Naive thymus-derived CD8-positive, alpha-beta T cell (primary cell): ENCODE measurements around the gene RGMB. TPM values are rescaled to one million over a fixed set of nuclear protein-coding genes. Genes with fewer than 3 reads are reported as not detected.
A peak's percentile ranks its signal among the peaks of the same experiment; 100 is the strongest.

Experiments used
- ATAC-seq, 2 donors: fragments of 150-1000 bp; cut with Tn5 transposase in 1 of 2; sonication (Bioruptor Pico), chemical (Tn5 transposase) in 1 of 2; 1 replicate in 1 of 2; 2 replicates in 1 of 2; pipeline ENCODE4 v1.10.0; 2021; ENCODE audit warnings: mild to moderate bottlenecking in 2 of 2, moderate library complexity in 2 of 2
- POLR2A ChIA-PET: fragments of 350-600 bp; sonication (Branson Sonifier 250); formaldehyde crosslinking; loops from one replicate; lab custom pipeline; 2021; ENCODE audit warnings: antibody characterized with exemption; lab: Charles Lee
- DNase-seq, 10 donors: peaks; one replicate each; pipeline versions ENCODE4 v3.0.0 to v3.0.0-alpha.2; 2020 to 2022
- H3K27ac Mint-ChIP-seq, 10 donors: one replicate each; pipeline ENCODE4 v1.8.0; 2020 to 2022; ENCODE audit warnings: mild to moderate bottlenecking in 10 of 10, mixed read lengths in 10 of 10, moderate library complexity in 4 of 10, inconsistent platforms in 1 of 10
- H3K27me3 Mint-ChIP-seq, 5 donors: one replicate each; pipeline ENCODE4 v1.8.0; 2021 to 2022; ENCODE audit warnings: mixed read lengths in 5 of 5
- H3K36me3 Mint-ChIP-seq, 3 donors: one replicate each; pipeline ENCODE4 v1.8.0; 2020 to 2022; ENCODE audit warnings: mixed read lengths in 3 of 3, mild to moderate bottlenecking in 2 of 3, inconsistent platforms in 1 of 3
- H3K4me1 Mint-ChIP-seq, 4 donors: one replicate each; pipeline ENCODE4 v1.8.0; 2021 to 2022; ENCODE audit warnings: mixed read lengths in 4 of 4
- H3K4me3 Mint-ChIP-seq, 10 donors: one replicate each; pipeline ENCODE4 v1.8.0; 2020 to 2022; ENCODE audit warnings: mild to moderate bottlenecking in 10 of 10, mixed read lengths in 10 of 10, moderate library complexity in 6 of 10, inconsistent platforms in 1 of 10
- H3K9me3 Mint-ChIP-seq, 9 donors: one replicate each; pipeline ENCODE4 v1.8.0; 2020 to 2022; ENCODE audit warnings: mixed read lengths in 9 of 9, mild to moderate bottlenecking in 3 of 9, inconsistent platforms in 1 of 9, moderate library complexity in 1 of 9
- polyA plus RNA-seq, 3 donors: library from polyadenylated mRNA; unstranded; fragments of 300-500 nt; fragmentation: Illumina TruSeq; gene quantifications; one replicate each; pipeline ENCODE4 v1.2.3, GENCODE V29; 2021
- total RNA-seq, 8 experiments: library from RNA in 2 of 8; stranded (reverse) in 2 of 8; gene quantifications; one replicate each; pipeline ENCODE4 v1.2.3 and lab custom pipeline; 2021 to 2026

Gene RGMB
- total and polyA plus RNA-seq, 5 experiments from 2014 or later: 2.0 to 25.0 (median 4.2) TPM

GRCh38 chr5:98793223-98793622 lies 19.8 kb downstream of the RGMB start:
- ATAC-seq: no peak
- Mint-ChIP-seq H3K36me3 (peaks cover 0 to 25% (median 4%) of the 10 kb centered on the region in 3 donors), H3K27me3 (no peaks in the 10 kb centered on the region), H3K9me3 (no peaks in the 10 kb centered on the region), H3K27ac (peak overlapping the region in 1 of 10 donors; percentile 29), H3K4me1 (peaks cover 0 to 23% (median 10%) of the 10 kb centered on the region in 4 donors), H3K4me3 (no peak overlapping the region)
- DNase-seq: no peak
- POLR2A ChIA-PET: interaction anchor here (0.7 kb wide), 1 partner anchor 22 kb away, joined by 3 read pairs; no protein-coding TSS in a partner anchor

DNA sequence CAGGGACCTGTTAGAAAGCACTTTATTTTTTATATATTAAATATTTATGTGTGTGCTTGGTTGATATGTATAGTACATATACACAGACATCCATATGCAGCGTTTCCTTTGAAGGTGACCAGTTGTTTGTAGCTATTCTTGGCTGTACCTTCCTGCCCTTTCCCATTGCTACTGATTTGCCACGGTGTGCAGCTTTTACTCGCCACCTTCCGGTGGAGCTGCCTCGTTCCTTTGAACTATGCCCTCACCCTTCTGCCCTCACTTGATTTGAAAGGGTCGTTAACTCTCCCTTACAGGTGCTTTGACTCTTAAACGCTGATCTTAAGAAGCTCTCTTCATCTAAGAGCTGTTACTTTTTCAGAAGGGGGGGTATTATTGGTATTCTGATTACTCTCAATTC lies 20.5 kb downstream of the RGMB start:
- POLR2A ChIA-PET: no interaction called here
- Mint-ChIP-seq H3K9me3 (no peaks in the 10 kb centered on the region), H3K27ac (peak overlapping the region in 1 of 10 donors; percentile 3), H3K27me3 (no peaks in the 10 kb centered on the region), H3K4me1 (peaks cover 0 to 23% (median 8%) of the 10 kb centered on the region in 4 donors), H3K36me3 (peaks cover 0 to 26% (median 4%) of the 10 kb centered on the region in 3 donors), H3K4me3 (no peak overlapping the region)
- DNase-seq (no peak), ATAC-seq (no peak)

DNA sequence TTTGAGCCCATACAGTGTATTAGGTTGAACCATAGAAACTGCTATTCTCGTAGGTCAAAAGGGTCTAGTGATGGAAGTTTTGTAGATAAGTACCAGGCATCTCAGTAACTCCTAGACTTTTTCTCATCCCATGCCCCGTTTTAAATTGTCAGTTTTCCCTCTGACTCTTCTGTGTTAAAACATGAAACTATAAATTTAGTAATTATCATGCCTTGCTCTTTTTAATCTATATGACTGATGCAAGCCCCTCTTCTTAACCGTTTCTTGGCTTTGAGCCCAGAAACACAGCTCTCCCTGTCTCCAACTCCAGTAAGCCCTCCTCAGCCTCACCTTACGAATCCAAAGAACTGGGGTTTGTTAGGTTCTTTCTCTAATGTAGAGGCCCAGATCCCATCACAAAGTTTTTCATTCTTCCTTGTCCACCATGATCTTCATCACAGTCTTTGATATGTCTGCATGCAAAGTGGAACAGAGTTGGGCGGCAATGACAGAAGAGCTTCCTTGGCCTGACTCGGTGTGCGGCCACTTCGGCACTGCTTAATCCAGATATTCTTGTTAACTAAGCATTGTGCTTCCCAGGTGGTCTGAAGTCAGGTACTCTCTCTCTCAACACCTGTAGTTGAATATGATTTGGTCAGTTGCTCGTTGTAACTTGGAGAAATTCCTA lies 21.1 kb downstream of the RGMB start:
- Mint-ChIP-seq H3K27me3 (no peaks in the 10 kb centered on the region), H3K36me3 (peaks cover 0 to 25% (median 4%) of the 10 kb centered on the region in 3 donors), H3K4me3 (no peak overlapping the region), H3K9me3 (no peaks in the 10 kb centered on the region), H3K4me1 (peaks cover 0 to 18% (median 5%) of the 10 kb centered on the region in 4 donors), H3K27ac (peak overlapping the region in 3 of 10 donors; percentile 1 to 26 (median 3))
- no peak for DNase-seq
- POLR2A ChIA-PET: no interaction called here
- ATAC-seq: no peak

GRCh38 chr5:98795243-98795642 lies 21.8 kb downstream of the RGMB start:
- POLR2A ChIA-PET: no interaction called here
- H3K4me3 Mint-ChIP-seq: no peak overlapping the region

DNA sequence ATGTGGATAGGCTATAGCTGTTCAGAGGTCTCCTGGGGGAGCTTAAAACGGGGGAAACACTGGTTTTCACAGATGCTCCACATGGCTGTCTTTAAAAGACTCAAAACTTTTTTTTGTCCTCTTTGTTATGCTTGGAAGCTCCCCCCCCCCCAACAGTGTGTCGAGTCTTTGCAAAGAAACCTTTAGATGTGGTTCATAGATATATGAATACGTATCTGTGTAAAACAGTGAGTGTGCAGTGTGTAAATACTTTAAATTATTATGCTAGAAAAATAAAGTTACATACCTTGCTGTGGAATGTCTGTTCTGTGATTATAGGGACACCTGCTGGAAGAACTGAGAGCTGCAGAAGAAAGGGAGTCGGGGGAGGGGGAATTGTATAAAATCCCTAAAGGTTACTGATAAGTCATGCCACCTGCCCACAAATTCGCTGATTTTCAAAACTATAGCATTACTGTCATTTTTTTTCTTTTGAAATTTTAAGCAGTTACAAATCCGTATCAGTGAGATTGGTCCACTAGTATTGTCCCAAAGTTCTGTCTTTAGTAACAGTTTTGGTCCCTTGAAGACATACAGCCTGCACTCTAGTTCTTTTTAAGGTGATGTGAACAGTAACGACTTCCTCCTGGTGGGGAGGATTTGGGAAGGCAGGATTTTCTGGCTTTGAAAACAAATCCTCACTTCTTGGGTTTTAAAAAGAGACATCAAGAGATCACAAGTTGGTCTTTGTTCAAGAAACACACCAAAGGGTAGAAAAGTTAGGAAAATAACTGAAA lies 22.9 kb downstream of the RGMB start:
- peaks cover 0 to 5% (median 2%) of the 10 kb centered on the region in 4 donors for H3K4me1 Mint-ChIP-seq
- DNase-seq: peak in 9 of 10 donors; percentile 20 to 68 (median 57)
- H3K27me3 Mint-ChIP-seq: no peaks in the 10 kb centered on the region
- ATAC-seq: peak; percentile 66 to 67
- no peak overlapping the region for H3K4me3 Mint-ChIP-seq
- H3K9me3 Mint-ChIP-seq: no peaks in the 10 kb centered on the region
- peaks cover 0 to 24% (median 4%) of the 10 kb centered on the region in 3 donors for H3K36me3 Mint-ChIP-seq
- no peak overlapping the region for H3K27ac Mint-ChIP-seq
- POLR2A ChIA-PET: interaction anchor here (0.6 kb wide), 1 partner anchor 37 kb away, joined by 3 read pairs; no protein-coding TSS in a partner anchor

More at GRCh38 chr5:98795243-98795642, 21.8 kb downstream of the RGMB start:
- no peaks in the 10 kb centered on the region for H3K27me3 Mint-ChIP-seq
- no peak for ATAC-seq
- peaks cover 0 to 24% (median 4%) of the 10 kb centered on the region in 3 donors for H3K36me3 Mint-ChIP-seq
- no peak for DNase-seq
- H3K9me3 Mint-ChIP-seq: no peaks in the 10 kb centered on the region
- H3K27ac Mint-ChIP-seq: peak overlapping the region in 1 of 10 donors; percentile 1
- H3K4me1 Mint-ChIP-seq: peaks cover 0 to 14% (median 5%) of the 10 kb centered on the region in 4 donors

- Mint-ChIP-seq H3K27ac (no peak overlapping the region), H3K9me3 (no peaks in the 10 kb centered on the region), H3K4me3 (no peak overlapping the region), H3K27me3 (no peaks in the 10 kb centered on the region), H3K4me1 (peaks cover 0 to 3% (median 0%) of the 10 kb centered on the region in 4 donors), H3K36me3 (peaks cover 0 to 17% (median 2%) of the 10 kb centered on the region in 3 donors)
- no peak for ATAC-seq
- POLR2A ChIA-PET: no interaction called here
- DNase-seq: no peak
Observed at GRCh38 chr5:98798371-98798770, 24.9 kb downstream of the RGMB start.

- Mint-ChIP-seq H3K36me3 (peaks cover 0 to 14% (median 0%) of the 10 kb centered on the region in 3 donors), H3K9me3 (no peaks in the 10 kb centered on the region), H3K4me3 (no peak overlapping the region), H3K27ac (peak overlapping the region in 1 of 10 donors; percentile 47), H3K4me1 (peaks cover 0 to 3% (median 0%) of the 10 kb centered on the region in 4 donors), H3K27me3 (no peaks in the 10 kb centered on the region)
- POLR2A ChIA-PET: no interaction called here
- no peak for ATAC-seq
- no peak for DNase-seq
Observed at GRCh38 chr5:98798847-98799246, 25.4 kb downstream of the RGMB start.

DNA sequence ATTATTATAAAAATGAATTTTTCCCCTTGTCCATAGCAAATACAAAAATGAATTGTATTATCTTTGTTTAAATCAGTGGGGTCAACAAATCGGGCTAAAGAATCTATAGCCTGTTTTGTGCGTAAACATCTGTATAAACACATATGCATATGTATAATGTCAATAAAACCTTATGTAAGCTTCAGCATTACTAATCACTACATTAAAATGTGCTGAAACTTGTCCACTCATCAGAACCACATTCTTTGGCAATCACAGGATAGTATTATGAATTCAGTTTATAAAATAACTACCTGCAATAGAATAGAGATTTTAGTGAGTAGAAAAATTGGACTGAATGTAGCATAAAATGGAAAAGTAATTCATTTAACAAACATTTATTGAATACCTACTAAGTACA lies 30.6 kb downstream of the RGMB start:
- DNase-seq (no peak), ATAC-seq (no peak)

DNA sequence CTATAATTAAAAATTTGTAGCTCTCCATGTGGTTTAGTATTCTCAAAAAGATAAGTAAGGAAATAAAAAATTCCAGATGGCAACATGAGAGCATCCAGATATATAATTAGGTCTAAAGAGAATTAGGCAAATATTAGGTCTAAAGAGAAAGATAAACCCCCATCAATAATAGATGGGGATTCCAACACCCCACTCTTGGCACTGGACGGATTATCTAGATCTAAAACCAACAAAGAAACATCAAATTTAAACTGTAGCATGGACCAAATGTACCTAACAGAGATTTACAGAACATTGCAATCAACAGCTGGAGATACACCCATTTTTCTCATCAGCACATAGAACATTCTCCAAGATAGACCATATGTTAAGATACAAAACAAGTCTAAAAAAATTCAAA lies 31.6 kb downstream of the RGMB start:
- Mint-ChIP-seq H3K27me3 (no peaks in the 10 kb centered on the region), H3K4me1 (no peaks in the 10 kb centered on the region), H3K36me3 (peaks cover 12 to 39% (median 29%) of the 10 kb centered on the region in 3 donors), H3K4me3 (no peak overlapping the region), H3K9me3 (peaks cover 15 to 38% (median 25%) of the 10 kb centered on the region in 9 donors), H3K27ac (no peak overlapping the region)
- no peak for DNase-seq
- POLR2A ChIA-PET: no interaction called here
- no peak for ATAC-seq

More for the DNA sequence above, 30.6 kb downstream of the RGMB start:
- H3K27me3 Mint-ChIP-seq: no peaks in the 10 kb centered on the region
- peaks cover 13 to 39% (median 29%) of the 10 kb centered on the region in 3 donors for H3K36me3 Mint-ChIP-seq
- POLR2A ChIA-PET: no interaction called here
- peaks cover 15 to 38% (median 25%) of the 10 kb centered on the region in 9 donors for H3K9me3 Mint-ChIP-seq
- peaks cover 0 to under 1% (median 0%) of the 10 kb centered on the region in 4 donors for H3K4me1 Mint-ChIP-seq
- H3K27ac Mint-ChIP-seq: no peak overlapping the region
- H3K4me3 Mint-ChIP-seq: no peak overlapping the region

DNA sequence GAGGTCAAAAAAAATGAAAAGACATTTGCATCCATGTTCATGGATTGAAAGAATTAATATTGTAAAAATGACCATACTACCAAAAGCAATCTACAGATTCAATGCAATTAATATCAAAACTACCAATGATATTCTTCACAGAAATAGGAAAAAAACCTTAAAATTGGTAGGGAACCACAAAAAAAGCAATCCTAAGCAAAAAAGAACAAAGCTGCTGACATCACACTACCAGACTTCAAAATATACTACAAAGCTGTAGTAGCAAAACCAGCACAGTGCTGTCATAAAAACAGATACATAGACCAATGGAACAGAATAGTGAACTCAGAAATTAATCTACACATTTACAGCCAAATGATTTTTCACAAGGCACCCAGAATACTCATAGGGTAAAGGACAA lies 34.3 kb downstream of the RGMB start:
- ATAC-seq: no peak
- Mint-ChIP-seq H3K27me3 (no peaks in the 10 kb centered on the region), H3K4me1 (no peaks in the 10 kb centered on the region), H3K9me3 (peaks cover 15 to 38% (median 25%) of the 10 kb centered on the region in 9 donors), H3K4me3 (no peak overlapping the region), H3K27ac (no peak overlapping the region), H3K36me3 (peaks cover 12 to 39% (median 29%) of the 10 kb centered on the region in 3 donors)
- DNase-seq: no peak
- POLR2A ChIA-PET: no interaction called here

DNA sequence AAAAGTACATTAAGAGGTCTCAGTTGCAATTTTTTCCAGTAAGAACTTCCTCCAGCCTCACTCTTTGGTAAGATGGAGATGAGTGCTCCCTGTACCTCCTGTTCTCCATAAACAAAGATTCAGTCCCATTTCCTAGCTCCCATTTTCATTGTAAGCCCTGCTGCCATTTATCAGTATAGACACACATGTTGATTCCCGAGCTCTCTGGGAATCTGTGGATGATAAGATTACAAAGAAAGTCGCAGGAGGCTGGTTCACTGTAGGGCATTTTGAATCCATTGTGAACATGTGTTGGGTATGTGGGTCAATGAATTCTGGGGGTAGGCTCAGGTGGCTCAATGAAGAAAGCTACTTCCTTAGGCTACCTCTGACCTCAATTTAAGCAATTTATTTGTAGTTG lies 36.7 kb downstream of the RGMB start:
- no peaks in the 10 kb centered on the region for H3K27me3 Mint-ChIP-seq
- H3K27ac Mint-ChIP-seq: no peak overlapping the region
- DNase-seq: no peak
- H3K9me3 Mint-ChIP-seq: peaks cover 12 to 34% (median 22%) of the 10 kb centered on the region in 9 donors
- POLR2A ChIA-PET: interaction anchor here (0.6 kb wide), 1 partner anchor 539 kb away, joined by 3 read pairs; no protein-coding TSS in a partner anchor
- H3K36me3 Mint-ChIP-seq: peaks cover 10 to 31% (median 28%) of the 10 kb centered on the region in 3 donors
- no peaks in the 10 kb centered on the region for H3K4me1 Mint-ChIP-seq
- H3K4me3 Mint-ChIP-seq: no peak overlapping the region
- ATAC-seq: no peak

DNA sequence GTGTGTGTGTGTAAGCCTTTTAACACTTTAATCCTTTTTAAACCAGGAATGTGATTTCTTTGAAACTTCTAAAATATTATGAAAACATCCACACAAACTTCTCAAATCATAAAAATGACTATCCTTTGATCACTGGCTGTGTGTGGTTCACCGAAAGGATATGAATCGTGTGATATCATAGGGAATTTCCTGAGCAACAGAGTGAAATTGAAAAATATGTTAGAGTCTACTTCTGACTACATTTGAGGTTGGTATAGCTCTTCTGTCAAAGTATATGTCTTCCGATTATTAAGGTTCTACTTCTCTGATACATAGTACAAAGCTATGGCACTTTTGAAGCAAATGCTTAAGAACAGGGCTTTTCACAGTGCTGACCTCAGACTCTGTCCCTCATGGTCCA lies 40.3 kb downstream of the RGMB start:
- peaks cover 0 to 1% (median 0%) of the 10 kb centered on the region in 9 donors for H3K9me3 Mint-ChIP-seq
- POLR2A ChIA-PET: no interaction called here
- peaks cover 3 to 10% (median 4%) of the 10 kb centered on the region in 3 donors for H3K36me3 Mint-ChIP-seq
- ATAC-seq (no peak), DNase-seq (no peak)
- no peaks in the 10 kb centered on the region for H3K4me1 Mint-ChIP-seq
- H3K4me3 Mint-ChIP-seq: no peak overlapping the region
- H3K27ac Mint-ChIP-seq: no peak overlapping the region
- no peaks in the 10 kb centered on the region for H3K27me3 Mint-ChIP-seq
